ENCODE results near the gene ANO1.

The ANO1 gene

DNA sequence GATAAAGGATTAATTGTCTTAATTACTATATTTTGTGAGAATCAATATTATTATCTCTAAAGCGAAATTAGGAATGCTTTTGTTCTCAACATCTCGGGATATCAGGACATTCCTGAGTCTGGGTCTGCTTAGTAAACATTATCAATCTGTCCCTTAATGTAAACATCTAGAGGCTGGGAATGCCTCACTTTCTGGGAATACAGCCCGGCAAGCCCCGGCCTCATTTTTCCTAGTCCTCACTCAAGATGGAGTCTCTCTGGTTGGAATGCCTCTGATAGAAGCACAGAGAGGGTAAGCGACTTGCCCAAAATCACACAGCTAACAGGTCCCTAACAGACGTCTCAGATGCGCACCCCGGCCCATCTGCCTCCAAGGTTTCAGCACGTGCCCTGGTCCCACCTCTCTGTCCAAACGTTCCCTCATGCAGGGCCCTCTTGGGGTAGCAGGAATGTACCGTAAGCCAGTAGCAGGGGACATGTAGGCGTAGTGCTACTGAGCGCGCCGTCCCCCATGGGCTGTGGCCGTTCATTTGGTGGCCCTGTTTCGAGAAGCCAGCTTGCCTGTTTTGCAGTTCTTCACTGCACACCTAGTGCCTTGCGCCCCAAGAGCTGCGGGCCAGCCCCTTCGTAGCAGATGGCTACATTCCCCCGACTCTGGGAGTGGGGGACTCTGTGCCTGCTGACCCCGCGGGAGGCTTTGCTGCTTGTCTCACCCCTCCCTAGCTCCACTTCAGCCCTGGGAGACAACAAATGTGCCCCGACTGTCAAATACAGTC is 62.8 kb downstream of the ANO1 start:
- no peak for DNase-seq

DNA sequence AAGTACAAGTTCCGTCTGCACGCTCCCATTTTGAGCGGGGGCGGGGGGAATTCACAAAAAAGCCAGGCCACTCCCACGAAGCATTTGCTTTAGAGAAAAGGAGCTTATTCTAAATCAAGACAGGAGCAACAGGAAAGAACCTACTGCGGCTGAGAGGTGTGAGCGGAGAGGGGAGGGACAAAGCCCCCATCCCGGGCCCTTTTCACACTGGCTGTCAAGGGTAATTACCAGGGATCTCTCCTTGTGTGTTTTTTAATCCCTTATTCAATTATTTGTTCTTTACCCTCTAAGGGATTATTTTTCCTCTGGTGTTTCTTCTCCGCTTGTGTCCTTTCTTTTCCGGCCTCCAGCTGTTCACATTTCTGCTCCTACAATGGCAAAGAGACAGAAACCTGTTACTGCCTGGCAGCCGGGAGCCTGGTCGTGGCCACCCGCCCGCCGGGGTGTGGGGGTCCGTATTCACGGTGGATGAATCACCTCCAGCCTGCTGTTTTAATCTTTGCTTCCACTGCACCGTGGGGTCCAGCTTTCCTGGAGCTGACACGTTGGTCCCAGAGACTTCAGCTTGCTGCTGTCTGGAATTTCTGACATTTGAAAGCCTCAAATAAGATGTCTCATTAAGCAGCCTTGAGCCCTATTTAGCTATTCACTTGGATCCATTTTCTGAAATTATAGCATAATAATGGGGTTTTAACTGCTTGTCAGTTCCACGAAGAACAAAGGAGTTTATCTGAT is 63.5 kb downstream of the ANO1 start:
- peak; percentile 17 for DNase-seq

DNA sequence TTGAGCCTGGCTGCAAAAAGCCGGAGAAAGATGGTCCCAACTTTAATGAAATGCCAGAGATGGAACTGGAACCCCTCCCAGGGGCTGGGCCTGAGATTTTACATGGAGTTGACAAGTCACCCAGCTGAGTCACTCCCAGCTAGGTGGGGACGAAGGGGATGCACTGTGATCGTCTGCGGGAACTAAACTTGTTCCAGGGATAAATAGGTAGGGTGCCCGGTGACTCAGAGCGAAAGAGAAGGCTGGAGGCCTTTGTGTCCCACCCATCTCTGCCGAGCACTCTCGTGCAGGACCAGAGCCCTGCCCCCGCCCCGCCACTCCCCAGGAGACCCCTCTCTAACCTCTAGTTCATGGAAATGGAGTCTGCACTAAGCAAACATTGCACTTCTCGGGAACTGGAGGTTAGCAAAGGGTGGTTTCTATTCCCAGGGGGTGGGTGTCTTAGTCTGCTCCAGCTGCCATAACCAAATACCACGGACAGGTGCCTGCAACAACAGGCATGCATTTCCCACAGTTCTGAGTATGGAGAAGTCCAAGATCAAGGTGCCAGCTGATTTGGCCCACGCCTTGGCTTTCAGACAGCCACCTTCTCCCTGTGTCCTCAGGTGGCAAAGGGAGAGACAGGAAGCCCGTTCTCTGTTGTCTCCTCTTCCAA is 64.2 kb downstream of the ANO1 start:
- DNase-seq, result no peak

DNA sequence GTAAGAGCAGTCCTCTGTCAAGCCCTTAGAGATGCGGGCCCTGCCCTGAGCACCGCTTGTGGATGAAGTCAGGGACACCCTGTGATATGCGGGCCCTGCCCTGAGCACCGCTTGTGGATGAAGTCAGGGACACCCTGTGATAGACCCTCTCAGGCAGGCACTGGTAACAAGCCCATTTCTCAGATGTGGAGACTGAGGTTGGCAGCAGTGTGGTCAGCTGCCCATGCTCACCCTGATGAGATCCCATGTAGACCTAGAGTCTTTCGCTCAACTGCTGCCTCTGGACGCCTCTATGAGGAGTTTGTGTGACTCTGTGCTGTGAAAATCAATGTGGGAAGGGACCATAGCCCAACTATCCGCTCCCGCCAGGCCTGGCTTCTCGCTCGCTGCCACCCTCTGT is 66.1 kb downstream of the ANO1 start:
- DNase-seq, result no peak

DNA sequence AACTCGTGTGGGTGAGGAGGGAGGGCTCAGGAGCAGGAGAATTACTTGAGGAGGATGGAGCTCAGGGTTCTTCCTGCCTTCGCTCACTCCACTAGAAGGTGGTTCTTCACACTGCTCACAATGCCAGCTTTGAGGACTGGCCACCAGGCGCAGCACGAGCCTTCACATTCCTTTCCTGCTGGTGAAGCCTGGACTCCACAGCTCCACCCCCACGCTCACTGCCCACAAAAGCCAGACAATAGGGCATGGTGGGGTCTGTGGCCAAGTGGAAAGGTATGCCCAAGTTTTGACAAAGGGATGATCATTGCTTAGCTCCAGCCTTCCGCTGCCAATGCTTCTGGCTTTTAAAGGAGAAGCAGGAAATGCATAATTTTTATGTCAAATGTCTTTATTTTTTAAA is 67.0 kb downstream of the ANO1 start:
- DNase-seq, result no peak

DNA sequence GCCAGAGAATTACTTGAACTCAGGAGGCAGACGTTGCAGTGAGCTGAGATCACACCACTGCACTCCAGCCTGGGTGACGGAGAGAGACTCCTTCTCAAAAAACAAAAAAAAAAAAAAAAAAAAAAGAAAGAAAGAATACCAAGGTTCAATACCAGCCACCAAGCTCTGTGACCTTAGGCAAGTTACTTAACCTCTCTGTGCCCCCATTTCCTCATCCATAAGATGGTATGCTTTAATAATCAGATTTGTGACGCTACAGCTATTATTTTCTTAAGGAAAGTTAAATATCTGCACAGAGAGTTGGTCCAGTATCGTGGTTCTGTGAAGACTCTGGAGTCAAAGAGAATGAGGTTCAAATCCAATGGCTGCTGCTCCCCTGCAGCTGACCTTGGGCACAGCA is 67.7 kb downstream of the ANO1 start:
- DNase-seq, result no peak

DNA sequence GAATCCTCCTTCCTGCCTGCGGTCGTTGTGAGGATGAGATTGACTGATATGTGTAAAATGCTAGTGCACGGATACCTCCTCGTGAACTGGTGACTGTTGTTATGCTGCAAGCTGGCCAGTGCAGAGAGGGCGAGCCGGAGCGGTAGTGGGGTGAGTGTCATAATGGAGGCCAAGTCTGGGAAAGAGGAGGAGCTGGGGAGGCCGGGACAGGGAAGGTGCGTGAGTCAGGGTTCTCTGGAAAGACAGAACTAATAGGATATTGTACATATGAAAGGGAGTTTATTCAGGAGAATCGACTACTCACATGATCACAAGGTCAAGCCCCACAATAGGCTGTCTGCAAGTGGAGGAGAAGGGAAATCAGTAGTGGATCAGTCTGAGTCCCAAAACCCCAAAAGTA is 68.2 kb downstream of the ANO1 start:
- no peak for DNase-seq

DNA sequence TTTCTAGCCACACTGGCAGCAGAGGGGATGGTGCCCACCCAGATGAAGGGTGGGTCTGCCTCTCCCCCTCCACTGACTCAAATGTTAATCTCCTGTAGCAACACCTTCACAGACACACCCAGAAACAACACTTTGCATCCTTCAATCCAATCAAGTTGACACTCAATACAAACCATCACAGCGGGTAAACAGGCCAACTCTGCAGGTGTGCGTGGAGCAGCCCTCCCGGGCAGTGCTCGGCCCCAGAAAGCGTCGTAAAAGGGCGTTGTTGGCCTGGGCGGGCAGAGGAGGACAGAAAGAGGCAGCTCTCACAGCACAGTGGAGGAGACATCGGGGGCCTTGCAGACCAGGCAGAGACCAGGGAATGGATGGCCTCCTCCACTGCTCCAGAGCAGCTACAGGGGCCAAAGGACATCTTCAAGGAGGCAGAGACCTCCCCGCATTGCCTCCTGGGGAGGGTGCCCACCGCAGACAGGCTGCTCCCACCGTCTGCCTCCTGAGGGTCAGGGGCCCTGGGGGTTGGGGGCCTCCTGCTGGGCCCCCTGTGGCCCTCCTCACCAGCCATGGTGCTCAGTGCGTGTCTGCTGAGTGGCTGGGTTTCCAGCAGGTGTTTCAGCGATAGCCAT is 68.9 kb downstream of the ANO1 start:
- no peak for DNase-seq

DNA sequence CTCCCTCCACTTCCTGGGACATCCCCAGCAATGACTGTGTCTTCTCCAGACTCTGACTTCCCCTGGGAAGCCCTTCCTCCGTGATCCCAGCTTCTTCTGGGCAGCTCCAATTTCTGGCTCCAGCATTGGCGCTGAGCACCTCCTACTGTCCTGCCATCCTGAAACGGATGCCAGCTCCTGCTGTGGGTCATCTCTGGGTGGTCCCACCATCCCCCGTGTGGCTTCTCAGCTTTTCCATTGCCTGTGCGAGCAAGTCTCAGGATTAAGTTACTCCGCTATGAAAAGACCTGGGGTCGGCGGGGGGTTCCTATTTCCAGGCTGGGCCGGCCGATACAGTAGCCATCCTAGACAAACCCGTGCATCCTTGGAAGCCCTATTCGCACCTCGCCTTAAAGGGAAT is 69.6 kb downstream of the ANO1 start:
- DNase-seq, result no peak

DNA sequence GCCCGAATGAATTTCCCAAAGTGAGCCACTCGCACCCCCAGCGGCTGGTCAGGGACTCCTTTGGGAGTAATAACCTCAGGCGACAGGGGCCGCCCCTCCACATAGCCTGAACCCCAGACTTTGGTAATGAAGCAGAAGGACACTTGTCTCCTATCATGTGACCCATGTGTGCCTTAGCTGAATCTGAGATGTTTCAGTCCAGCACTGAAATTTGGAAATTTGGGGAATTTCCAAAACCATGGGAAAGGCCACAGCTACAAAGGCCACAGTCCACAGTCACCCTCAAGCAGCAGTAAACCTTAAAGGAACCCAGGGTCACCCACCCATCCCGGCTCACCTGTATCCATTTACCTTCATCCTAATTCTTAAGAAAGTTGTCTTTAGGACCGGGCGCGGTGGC is 73.6 kb downstream of the ANO1 start:
- no peak for DNase-seq

DNA sequence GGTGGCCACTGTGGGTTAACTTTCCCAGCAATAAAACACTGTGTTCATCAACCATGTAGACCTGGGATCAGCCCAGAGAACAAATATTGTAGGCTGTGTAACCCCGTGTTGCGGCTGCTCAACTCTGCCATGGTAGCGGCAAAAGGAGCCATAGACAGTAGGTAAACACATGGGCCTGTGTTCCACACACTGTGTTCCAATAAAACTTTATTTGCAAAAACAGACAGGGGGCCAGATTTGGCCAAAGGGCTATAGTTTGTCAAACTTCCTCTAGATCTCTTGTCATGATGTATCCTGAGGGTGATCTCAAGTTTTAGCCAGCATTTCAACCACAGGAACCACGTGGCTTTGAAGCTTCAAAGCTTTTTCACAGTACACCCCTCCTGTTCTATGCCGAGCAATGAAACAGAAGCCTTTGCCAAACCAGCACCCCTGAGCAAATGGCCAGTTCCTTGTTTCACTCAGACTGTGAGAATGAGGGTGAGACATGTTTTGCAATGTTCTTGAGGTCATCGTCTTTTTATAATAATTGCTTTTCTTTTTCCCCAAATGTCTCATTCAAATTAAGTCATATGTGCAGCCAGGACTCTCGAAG is 75.1 kb downstream of the ANO1 start:
- no peak for DNase-seq

DNA sequence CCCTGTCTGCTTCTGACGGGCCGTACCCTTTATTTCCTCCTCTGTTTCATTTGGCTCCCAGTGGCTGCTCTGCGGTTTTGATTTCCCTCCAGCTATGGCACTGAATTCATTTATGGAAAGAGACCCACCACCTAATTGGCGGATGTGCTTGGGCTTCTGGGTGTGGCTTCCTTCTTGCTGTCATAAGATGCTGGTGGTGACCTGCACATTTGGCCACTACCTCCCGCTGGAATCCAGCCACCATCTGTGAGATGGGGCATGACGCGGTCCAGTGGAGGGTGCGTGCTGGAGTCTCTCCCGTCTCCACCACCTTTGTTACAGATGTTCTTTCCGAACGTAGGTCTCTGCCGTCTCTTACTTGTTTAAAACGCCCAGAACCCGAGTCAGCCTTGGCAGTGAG is 77.3 kb downstream of the ANO1 start:
- no peak for DNase-seq

DNA sequence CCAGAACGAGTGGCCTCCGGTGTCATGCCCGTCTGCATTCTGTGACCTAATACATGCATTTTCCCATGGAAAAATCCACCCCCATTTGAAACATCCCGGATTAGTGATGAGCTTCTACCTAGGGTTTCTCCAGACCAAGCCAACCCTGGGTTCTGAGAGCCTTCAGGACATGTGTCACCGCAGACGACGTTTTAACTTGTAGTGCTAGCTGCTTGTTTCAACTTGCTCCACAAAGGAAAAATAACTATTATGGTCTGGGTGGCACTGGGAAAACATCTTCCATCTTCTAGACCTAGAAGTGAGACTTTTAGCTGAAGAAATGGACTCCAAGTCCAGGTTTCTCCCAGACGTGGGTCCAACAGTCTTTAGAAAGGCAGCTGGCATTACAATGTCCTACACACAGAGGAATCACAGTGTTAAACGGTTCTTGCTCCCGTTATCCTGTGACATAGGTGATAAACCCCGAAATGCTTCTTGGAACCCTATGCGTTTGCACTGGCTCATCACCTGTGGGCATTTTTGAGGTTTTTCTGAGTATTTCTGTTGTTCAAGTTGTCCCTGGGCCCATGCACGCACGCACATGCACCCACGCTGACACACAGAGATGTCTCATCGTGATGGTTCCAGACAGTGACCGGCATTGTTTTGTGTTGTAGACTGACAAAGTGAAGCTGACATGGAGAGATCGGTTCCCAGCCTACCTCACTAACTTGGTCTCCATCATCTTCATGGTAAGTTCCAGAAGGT is 78.3 kb downstream of the ANO1 start:
- DNase-seq, result no peak

DNA sequence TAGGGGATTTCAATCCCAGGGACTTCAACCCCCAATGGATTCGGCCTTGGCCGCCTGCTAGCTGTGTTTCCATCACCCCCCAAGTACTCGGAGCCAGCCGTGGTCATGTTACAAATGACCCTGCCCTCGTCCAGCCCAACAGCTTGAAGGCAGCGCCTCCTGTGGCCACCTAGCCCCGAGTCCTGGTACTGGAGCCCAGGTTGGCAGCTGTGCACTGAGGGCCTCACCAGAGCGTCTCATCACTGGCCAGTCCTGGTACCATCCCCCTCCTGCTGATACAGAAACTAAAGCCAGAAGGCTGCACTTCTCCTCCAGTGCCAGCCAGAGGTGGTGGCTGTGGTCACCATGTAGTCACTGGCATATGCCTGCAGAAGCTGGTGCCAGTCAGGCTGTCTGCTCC is 80.1 kb downstream of the ANO1 start:
- DNase-seq, result no peak

DNA sequence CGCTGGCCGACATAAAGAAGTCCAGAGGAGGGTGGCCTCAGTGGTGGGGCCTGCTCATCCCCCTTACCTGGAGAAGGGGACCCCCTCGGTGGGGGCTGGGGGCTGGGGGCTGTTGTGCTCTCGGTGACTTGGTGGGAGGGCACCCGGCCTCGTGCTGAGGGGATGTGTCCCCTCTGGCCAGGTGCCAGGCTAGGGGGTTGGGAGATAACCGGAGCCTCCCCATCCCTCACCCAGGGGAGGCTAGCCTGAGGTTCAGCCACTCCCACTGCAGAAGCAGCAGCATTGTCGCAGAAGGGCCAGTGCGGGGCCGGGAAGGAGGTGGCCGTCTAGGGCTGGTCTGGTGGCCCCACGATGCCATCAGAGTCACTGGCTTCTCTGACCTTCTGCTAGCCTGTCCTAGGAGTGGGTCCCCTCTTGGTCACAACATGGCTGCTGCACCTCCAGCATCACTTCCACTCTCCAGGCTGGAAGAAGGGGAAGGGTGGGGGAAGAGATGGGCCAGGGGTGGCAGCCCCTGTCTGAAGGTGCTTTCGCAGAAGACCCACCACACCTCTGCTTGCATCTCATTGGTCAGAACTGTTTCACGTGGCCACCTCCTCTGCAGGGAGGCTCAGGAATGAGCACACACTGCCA is 80.8 kb downstream of the ANO1 start:
- DNase-seq, result no peak

DNA sequence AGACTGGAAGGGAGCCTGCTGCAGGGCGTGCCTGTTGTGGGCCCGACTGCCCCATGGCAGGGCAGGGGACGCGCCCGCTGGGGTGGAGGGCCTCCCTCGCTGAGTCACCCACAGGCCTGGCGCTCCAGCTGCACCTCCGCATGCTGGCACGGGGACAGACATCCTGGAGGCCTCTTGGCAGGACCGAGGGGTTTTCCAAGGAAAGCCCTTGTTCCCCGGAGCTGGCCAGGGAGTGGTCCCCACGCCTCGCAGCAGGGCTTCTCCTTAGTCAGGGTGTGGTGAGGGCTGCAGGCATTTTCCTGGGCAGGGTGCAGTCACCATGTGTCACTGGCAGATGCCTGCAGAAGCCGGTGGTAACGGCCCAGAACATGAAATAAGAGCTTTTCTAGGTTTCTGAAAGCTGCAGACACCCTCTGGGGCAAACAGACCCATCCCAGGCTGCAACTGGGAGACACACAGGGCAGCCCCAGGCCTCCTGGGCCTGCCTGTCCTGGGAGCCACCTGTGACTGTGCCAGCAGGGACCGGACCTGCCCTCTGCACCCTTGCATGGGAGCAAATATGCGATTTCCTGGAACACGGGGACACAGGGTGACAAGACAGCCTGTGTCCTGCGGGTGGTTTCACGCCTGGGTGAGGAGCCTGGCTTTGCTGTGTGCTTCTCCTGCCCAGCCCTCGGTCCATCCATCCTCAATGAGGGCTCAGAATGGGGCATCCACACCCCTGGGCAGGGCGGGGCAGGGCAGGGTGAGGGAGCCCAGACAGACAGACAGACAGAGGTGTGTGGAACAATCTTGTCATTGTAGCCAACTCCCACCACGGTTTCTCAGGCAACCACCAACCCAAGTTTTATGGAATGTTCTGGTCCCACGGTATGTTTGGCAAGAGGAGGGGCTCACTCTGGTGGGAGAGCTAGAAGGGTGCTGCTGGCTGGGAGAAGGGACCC is 81.8 kb downstream of the ANO1 start:
- DNase-seq, result no peak

DNA sequence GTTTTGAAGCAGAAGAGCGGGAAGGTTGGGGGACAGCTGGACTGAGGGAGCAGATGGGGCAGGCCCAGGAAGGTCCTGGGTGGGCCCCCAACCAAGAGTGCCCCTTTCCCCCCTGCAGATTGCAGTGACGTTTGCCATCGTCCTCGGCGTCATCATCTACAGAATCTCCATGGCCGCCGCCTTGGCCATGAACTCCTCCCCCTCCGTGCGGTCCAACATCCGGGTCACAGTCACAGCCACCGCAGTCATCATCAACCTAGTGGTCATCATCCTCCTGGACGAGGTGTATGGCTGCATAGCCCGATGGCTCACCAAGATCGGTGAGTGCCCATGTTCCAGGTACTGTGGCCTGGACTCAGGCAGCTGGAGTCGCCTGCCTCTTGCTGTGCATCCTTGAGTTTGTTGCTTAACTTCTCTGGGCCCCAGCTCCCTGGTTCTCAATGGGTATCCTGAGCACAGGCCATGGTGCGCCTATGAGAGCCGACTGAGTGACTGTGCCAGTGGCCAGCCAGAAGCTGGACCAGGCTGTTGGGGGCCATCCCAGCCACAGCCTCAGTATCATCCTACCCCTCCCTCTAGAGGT is 83.0 kb downstream of the ANO1 start:
- no peak for DNase-seq

DNA sequence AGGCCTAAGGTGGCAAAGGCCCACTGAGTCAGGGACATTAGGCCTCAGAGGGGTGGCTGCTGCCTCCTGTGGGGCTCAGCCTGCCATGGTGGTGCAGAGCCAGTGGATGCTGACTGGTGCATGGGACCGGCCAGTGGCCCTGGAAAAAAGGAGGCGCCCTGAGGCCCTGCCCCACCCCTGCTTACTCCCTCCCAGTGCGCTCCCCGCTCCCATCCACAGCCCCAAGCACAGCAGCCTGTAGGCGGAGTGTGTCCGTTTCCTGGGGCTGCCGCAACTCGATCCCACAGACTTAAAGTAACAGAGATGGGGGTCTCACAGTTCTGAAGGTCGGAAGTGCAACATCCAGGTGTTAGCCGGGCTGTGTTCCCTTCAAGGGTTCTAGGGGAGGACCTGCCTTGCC is 86.6 kb downstream of the ANO1 start:
- no peak for DNase-seq

DNA sequence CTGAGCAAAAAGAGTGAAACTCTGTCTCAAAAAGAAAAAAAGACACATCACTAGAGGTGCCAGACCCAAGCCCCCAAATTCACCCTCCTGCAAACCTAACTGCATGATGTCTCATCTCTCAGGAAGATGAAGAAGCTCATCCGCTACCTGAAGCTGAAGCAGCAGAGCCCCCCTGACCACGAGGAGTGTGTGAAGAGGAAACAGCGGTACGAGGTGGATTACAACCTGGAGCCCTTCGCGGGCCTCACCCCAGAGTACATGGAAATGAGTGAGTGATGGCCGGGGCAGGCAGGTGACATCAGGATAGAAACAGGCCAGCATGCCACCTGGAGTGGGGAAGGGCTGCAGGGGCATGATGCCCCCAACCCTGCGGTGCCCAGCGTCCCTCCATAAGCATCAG is 89.0 kb downstream of the ANO1 start:
- no peak for DNase-seq

DNA sequence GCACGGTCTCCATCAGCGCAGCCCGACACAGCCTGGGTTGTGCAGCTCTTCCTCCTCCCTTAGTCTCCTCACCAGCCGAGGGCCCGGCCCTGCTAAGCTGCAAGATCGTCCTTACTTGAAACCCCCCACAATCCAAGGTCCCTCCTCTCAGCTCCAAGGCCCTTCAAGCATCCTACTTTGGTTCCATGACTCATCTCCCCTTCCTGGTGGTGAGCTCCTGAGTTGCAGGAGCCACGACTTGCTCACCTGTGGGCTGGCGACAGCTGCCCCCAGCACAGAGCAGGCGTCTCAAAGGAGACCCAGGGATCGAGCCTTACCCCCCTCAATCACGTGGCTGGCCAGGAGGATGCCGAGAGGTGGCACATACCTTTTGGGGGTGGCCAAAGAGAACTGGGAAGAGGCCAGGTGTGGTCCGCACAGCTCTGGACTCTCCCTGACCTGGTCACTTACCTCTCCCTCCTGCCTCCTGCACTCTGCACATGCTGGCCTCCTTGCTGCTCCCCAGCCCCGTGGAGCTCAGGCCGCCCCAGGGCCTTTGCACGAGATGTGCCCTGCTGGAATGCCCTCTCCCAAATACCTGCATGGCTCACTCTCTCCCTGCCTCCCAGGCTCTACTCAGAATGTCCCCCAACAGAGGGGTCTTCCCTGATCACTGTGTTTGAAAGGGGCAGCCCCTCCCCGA is 89.7 kb downstream of the ANO1 start:
- DNase-seq, result no peak

Measured in stimulated activated CD4-positive, alpha-beta T cell treated with anti-CD3 and anti-CD28 coated beads, Interleukin-4, amount 100 ng/mL, for 1 hour (primary cell).